ENCODE measurements around the gene STUB1. TPM values are rescaled to one million over a fixed set of nuclear protein-coding genes. Genes with fewer than 3 reads are reported as not detected.

STUB1 gene
- total RNA-seq, 2 donors from 2014 or later, result 73.3 to 79.7 TPM

DNA sequence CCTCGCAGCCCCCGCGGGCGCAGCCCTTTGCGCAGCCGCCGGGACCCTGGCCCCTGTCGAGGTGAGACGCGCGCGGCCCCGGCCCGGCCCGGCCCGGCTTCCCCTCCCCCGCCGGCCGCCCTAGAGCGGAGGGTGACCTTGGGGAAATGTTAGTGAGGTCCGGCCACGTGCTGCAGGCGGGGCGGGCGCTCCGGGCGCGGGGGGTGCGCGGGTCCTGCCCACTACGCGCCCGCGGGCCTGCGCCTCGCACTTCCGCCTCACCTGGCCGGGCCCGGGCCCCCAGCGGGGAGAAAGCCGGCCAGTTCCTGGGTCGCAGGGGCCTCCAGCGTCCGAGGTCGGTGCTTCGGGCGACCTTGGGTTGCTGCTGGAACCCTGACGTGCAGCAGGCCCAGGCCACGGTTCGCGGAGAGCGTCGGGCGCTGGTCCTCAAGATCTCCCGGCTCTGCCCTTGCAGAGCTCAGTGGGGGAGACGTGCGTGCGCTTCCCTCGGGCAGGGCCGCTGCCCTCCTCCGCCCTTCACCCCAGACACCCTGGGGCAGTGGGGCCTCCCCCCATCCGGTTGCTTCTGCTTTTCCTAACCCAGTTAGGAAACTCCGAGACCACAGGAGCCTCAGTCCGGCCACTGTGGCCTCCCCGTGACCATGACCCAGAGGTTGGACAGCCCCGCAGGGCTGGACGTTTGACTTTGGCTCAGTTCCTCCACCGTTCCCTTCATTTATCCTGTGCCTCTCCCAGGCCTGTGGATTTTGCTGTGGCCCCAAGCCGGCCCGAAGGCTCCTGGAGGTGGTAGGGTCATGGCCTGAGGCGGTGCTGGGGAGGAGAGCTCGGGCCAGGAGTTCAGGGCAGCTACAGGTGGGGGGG lies 37.8 kb upstream of the STUB1 start:
- DNase-seq (ENCODE audit: low spot score), result no peak
- intact Hi-C loops (cut with DNase I), result no loop called here

DNA sequence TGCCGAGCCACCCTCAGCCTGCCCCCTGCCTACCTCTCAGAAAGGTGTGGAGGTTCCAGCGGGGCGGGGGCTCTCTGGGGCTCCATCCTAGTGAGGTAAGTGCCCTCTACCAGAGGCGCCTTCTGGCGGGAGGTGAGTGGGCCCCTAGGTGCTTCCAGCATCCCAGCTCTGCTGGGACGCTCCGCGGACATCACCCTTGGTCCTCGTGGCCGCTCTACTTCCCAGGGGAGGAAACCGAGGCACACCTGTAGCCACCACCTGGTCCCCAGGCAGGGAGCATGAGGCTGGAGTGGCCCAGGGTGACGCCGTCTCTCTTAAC lies 37.2 kb upstream of the STUB1 start:
- intact Hi-C loops (cut with DNase I), result no loop called here
- no peak for DNase-seq (ENCODE audit: low spot score)

- intact Hi-C loops (cut with DNase I), result no loop called here
- no peak for DNase-seq (ENCODE audit: low spot score)
These were observed 35.7 kb upstream of the STUB1 start for GRCh38 chr16:644556-644955.

DNA sequence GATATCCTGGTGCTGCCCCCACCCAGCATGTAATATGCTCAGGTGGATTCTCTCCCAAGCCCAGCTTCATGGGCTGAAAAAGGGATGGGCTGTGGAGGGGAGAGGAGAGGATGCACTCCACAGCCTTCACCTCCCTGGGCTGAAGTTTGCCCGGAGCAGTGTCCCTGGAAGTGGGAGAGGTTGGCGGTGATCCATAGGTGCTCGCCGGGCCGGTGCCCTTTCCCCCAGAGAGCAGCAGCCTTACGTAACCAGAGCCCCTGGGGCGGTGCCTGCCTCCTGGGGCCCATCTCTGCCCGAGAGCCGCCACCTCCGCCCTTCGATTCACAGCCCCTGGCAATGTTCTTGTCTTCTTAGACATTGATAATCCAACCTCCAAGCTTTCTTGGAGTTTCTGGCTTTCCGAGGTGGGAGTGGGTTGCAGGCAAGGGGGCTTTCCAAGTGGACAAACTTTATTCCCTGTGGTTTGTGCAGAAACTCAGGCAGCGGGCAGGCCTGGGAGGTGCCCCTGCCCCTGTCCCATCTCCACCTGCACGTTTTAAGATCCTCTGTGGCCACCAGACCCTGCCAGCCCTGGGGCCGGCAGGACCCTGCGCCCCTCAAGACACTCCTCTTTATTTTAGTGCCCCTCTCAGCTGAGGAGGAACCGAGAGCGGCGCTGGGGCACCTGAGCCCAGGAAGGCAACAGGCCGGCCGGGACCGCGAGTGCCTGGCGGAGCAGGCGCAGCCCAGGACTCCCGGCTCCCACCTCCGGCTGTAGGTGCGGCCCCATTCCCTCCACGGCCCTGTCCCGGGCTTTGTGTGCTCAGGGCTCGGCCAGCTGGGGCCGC lies 34.1 kb upstream of the STUB1 start:
- intact Hi-C loops (cut with DNase I), result loop anchor here (5.0 kb wide), 2 partner anchors 59 to 259 kb away; no protein-coding TSS in a partner anchor

GRCh38 chr16:646679-647172 lies 33.5 kb upstream of the STUB1 start:
- intact Hi-C loops (cut with DNase I), result loop anchor here (5.0 kb wide), 2 partner anchors 59 to 259 kb away; no protein-coding TSS in a partner anchor

More for the DNA sequence above, 34.1 kb upstream of the STUB1 start:
- DNase-seq (ENCODE audit: low spot score), result no peak

DNA sequence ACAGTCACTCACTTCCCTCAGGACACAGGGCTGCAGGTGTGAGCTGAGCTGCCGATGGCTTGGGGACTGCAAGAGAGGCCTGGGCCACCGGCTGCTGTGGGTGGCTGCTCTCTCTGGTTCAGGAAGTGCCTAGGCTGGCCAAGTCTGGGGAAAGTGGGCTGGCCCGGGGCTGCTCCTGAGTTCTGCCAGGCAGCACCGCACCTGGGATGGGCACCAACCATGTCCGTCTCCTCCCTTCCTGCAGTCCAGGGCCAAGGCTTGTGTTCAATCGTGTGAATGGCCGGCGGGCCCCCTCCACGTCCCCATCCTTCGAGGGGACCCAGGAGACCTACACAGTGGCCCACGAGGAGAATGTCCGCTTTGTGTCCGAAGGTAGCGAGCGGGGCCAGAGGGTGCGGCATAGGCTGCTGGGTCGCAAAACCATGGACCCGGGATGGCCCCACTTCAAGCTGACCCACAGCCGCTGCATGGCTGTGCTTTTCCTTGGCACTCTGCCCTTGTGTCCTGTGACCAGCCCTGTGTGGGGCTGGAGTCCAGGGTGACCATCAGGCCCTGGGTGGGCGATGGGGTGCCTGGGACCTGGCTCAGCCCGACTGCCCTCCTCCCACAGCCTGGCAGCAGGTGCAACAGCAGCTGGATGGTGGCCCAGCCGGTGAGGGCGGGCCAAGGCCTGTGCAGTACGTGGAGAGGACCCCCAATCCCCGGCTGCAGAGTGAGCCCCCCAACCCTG lies 32.9 kb upstream of the STUB1 start:
- intact Hi-C loops (cut with DNase I), result loop anchor here (5.0 kb wide), 2 partner anchors 60 to 260 kb away; no protein-coding TSS in a partner anchor
- DNase-seq (ENCODE audit: low spot score), result no peak

More at GRCh38 chr16:646679-647172, 33.5 kb upstream of the STUB1 start:
- DNase-seq (ENCODE audit: low spot score), result no peak

DNA sequence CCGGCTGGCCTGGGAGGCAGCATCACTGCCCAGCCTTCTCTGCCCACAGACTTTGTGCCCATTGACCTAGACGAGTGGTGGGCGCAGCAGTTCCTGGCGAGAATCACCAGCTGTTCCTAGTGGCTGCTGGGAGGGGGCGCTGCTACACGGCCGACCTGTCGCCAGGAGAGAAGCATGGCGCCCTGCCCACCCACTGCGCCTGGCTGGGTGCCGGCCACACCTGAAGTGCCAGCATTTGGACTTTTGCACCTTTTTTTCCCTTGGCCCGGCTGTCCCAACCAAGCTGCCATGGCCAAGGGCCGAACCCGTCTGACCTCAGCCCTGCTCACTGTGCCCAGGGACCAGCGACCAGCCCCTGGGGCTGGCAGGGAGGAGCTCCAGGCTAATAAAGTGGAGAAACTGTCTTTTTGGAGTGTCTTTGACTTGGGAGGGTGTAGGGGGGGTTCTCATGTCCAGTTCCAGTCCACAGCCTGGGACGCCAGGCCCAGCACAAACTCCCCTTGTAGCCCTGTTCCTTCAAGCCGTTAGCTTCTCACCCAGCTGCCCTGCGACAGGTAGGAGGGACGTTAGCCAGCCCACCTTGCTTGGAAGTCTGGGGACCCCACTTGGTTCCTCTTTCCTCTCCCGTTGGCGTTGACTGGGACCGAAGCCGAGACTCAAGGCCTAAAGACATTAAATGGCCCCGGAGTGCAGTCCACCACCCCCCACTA lies 32.0 kb upstream of the STUB1 start:
- intact Hi-C loops (cut with DNase I), result loop anchor here (5.0 kb wide), 2 partner anchors 61 to 261 kb away; no protein-coding TSS in a partner anchor
- no peak for DNase-seq (ENCODE audit: low spot score)

DNA sequence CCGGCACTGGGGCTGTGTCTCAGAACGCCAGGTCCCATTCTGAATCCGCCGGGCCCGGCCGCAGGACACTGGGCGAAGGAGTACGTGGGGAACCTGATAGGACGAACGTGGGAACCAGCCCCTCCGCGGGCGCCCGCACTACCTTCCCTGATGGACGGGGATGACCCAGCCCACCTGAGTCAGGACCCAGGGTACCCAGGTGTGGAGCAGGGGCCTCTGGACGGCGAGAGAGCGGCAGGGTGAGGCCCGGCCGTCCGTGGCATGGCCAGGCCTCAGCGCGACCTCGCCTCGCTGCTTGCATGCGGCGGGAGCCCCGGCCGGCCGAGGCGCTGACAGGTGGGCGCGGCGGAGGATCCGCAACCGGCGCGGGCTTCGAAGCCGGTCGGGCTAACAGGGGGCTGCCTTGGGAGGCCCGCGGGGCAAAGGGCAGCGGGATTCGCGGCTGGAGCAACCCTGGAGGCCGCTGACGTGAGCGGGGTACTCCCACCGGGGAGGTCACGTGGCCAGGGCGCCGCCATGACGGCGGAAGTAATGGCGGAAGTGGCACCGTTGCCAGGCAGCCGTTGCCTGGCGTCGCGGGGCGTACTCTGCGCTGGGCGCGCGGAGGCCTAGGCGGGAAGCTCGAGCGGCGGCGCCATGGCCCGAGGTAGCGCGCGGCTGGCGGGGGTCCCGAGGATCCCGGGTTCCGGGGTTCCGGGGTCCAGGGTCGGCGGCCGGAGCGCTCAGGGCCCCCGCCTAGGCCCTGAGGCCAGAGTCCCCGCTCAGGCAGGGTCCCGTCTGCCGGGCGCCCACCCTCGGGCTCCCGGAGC lies 31.2 kb upstream of the STUB1 start, which contains the start of gene WDR90:
TSS of gene WDR90 (plus strand) at position 585 of the 809 bp plus-strand sequence. CDS start at position 637, 52 bp downstream.
- peak; percentile 98 for DNase-seq (ENCODE audit: low spot score)
- intact Hi-C loops (cut with DNase I), result loop anchor here (5.0 kb wide), 2 partner anchors 62 to 262 kb away; no protein-coding TSS in a partner anchor

DNA sequence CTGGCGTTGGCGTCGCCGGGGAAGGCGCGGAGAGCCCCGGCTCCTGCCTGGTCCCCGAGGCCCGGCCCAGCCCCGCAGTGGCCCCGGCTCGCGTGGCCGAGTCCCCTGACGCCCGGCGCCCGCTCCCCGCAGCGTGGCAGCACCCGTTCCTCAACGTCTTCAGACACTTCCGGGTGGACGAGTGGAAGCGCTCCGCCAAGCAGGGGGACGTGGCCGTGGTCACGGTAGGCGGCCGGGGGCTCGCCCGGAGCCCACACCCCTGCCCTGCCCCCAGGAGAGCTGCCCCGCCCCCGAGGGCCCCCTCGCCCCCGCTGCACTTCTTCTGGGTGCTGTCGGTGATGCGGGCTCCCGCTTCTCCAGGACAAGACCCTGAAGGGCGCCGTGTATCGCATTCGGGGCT lies 30.6 kb upstream of the STUB1 start:
- intact Hi-C loops (cut with DNase I), result loop anchor here (5.0 kb wide), 2 partner anchors 62 to 262 kb away; no protein-coding TSS in a partner anchor
- no peak for DNase-seq (ENCODE audit: low spot score)

GRCh38 chr16:651844-652243 lies 28.4 kb upstream of the STUB1 start:
- DNase-seq (ENCODE audit: low spot score), result no peak

DNA sequence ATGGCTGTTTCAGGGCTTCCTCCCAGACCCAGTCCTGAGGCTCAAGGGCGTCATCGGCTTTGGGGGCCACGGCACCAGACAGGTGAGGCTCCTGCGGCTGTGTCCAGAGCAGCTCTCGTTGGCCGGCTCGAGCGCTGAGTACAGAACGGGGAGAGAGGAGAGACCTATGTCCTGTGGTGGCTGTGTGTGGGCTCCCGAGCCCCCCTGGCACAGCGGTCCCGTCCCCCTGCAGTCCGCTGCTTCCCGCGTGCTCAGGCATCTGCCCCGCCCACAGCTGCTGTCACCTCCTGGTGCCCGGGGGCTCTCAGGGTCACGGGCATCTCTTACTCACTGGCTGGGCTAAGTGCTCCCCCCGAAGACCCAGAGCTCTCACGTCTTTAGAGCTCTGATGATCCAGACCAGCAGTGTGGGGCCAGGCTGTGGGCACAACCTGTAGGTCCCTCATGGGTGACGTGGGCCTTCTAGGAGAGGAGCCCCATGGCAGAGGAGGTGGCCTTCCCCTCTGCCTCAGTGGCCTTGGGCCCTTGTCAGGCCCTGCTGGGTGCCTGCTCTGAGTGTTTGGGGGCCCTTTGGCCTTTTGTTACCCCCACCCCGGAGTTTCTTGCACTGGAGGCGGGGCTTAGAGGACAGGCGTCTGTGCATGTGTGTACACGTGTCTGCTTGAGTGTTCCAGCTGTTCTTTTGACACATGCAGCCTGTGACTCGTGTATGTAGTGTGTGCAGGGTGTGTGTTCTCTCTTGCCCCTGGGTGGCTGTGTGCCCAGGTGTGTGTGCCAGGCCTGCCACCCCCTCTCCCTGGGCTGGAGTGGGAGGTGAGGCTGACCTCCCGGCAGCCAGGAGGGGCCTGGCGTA lies 27.5 kb upstream of the STUB1 start:
- intact Hi-C loops (cut with DNase I), result loop anchor here in 1 of 2 donors (2.0 kb wide), 1 partner anchor 62 kb away; the partner anchor contains the start of gene RAB40C
- no peak for DNase-seq (ENCODE audit: low spot score)

More at GRCh38 chr16:651844-652243, 28.4 kb upstream of the STUB1 start:
- intact Hi-C loops (cut with DNase I), result loop anchor here in 1 of 2 donors (2.0 kb wide), 1 partner anchor 61 kb away; the partner anchor contains the start of gene RAB40C

- no peak for DNase-seq (ENCODE audit: low spot score)
- intact Hi-C loops (cut with DNase I), result no loop called here
These were observed 26.2 kb upstream of the STUB1 start for GRCh38 chr16:654034-654433.

DNA sequence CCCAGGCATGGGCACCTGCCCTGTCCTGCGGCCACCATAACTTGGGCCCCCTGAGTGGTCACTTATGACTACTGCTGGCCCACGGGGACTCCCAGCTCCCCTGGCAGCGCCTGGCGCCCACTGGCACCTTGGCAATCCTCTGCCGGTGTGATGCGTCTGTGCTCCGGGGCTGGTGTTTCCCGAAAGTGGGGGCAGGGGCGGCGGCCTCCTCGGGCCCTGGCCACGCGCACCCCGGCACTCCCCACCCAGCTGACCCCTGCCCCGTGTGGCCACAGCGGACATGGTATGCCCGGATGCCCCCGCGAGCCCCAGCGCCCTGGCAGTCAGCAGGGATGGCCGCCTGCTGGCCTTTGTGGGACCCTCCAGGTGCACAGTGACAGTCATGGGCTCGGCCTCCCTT lies 22.7 kb upstream of the STUB1 start:
- DNase-seq (ENCODE audit: low spot score), result no peak
- intact Hi-C loops (cut with DNase I), result no loop called here

DNA sequence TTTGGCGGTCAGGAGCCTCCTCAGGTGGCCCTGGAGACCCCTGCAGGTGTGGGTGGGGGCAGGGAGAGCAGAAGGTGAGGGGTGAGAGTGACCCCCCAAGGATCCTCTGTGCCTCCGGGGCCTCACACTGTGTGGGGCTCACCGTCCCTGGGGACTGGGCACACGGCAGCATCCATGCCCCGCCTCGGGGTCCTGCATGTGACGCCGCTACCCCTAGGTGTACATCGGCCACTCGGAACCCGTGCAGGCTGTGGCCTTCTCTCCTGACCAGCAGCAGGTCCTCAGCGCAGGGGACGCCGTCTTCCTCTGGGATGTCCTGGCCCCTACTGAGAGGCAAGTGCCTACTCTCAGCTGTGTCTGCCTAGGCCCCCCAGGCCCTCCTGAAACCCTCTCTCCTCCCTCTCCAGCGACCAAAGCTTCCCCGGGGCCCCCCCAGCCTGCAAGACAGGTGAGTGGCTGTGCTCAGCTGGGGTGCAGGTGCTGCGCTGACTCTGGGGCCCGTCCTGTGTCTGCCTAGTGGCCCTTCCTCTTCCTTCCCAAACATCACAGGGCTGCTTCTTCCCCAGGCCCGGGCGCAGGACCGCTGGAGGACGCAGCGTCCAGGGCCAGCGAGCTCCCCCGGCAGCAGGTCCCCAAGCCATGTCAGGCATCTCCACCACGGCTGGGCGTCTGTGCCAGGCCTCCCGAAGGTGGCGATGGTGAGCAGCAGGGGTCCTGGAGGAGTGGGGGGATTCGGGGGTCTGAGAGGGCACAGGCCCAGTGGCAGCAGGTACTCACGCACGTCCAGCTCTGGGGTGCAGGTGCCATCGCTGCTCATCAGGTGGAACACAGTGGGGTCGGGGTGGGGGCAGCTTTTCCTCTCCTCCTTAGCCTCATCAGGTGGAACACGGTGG lies 21.3 kb upstream of the STUB1 start:
- intact Hi-C loops (cut with DNase I), result no loop called here
- no peak for DNase-seq (ENCODE audit: low spot score)

DNA sequence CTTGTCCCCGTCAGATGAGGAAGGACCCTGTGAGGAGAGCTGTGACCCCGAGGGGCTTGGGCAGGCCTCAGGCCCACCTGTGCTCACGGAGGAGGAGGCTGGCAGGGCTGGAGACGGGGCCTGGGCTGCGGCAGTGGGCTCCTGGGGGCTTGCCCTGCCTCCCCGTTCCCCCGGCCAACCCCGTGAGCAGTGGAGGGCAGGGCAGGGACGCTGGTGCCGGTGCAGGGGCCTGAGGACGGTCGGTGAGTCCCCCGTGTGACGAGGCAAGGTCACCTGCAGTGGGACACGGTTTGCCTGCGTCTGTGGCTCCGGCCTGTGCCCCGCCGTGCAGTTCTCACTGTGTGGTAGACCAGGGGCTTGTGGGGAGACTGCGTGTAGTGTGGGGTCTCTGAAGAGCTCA lies 20.6 kb upstream of the STUB1 start:
- intact Hi-C loops (cut with DNase I), result loop anchor here in 1 of 2 donors (5.0 kb wide), 1 partner anchor 82 kb away; no protein-coding TSS in a partner anchor

GRCh38 chr16:660132-660458 lies 20.1 kb upstream of the STUB1 start:
- DNase-seq (ENCODE audit: low spot score), result no peak
- intact Hi-C loops (cut with DNase I), result loop anchor here in 1 of 2 donors (5.0 kb wide), 1 partner anchor 83 kb away; no protein-coding TSS in a partner anchor

More for the DNA sequence above, 20.6 kb upstream of the STUB1 start:
- DNase-seq (ENCODE audit: low spot score), result no peak
